ENCODE measurements around the gene LITAF. TPM values are rescaled to one million over a fixed set of nuclear protein-coding genes. Genes with fewer than 3 reads are reported as not detected.

The LITAF gene
- total RNA-seq, 1 experiment from 2014 or later = 84.2 TPM

GRCh38 chr16:11605891-11606290 lies 19.2 kb upstream of the LITAF start:
- Histone ChIP-seq H3K9ac (ENCODE audit: low read length) (no peak overlapping the region), H4K20me1 (ENCODE audit: insufficient read depth) (no peaks in the 10 kb centered on the region), H3K27ac (ENCODE audit: low read depth, low read length) (no peak overlapping the region), H3K4me1 (ENCODE audit: control insufficient read depth in 1 of 2, insufficient read depth in 2 of 2, low read length in 2 of 2) (peaks cover 0 to 15% of the 10 kb centered on the region in 2 experiments; a peak in 2 of 4 replicates), H3K4me2 (ENCODE audit: low read length) (no peak overlapping the region), H3K4me3 (replicated peaks in 1 of 2; ENCODE audit: low read depth in 1 of 2, low read length in 2 of 2) (no peak overlapping the region), H3K36me3 (ENCODE audit: control insufficient read depth in 1 of 2, insufficient read depth in 2 of 2, low read length in 2 of 2) (no peaks in the 10 kb centered on the region), H3K27me3 (ENCODE audit: insufficient read depth, low read length) (no peaks in the 10 kb centered on the region), H3K9me2 (ENCODE audit: insufficient read depth) (no peaks in the 10 kb centered on the region), H3K9me3 (ENCODE audit: control insufficient read depth in 1 of 2, insufficient read depth in 1 of 2, low read depth in 1 of 2, low read length in 2 of 2) (no peaks in the 10 kb centered on the region), H3K79me2 (ENCODE audit: insufficient read depth, low read length) (no peaks in the 10 kb centered on the region), H2AFZ (ENCODE audit: low read depth, low read length, poor library complexity, severe bottlenecking) (no peak overlapping the region)
- no peak for ATAC-seq
- BruUV-seq (replicated peaks) = no TSS peak
- RAD21 ChIA-PET (ENCODE audit: low non-redundant PET in 1 of 2, low total read pairs in 2 of 2, uncharacterized antibody in 2 of 2, unreplicated experiment in 2 of 2) = no interaction called here
- no peak for TF ChIP-seq JUND (IDR thresholded peaks at IDR 0.05)
- no peak for TF ChIP-seq CBX3 (IDR thresholded peaks at IDR 0.05; ENCODE audit: low read depth)
- TF ChIP-seq, protein P1, sequence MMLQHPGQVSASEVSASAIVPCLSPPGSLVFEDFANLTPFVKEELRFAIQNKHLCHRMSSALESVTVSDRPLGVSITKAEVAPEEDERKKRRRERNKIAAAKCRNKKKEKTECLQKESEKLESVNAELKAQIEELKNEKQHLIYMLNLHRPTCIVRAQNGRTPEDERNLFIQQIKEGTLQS (IDR thresholded peaks at IDR 0.05) = no peak
- CTCF ChIA-PET = no interaction called here
- intact Hi-C loops (cut with micrococcal nuclease) = no loop called here
- no peak for DNase-seq (ENCODE audit: low read depth, low spot score)
- POLR2A ChIA-PET = no interaction called here

GRCh38 chr16:11605564-11605886 lies 18.8 kb upstream of the LITAF start:
- no peak for TF ChIP-seq TCF7L2 (IDR thresholded peaks at IDR 0.05; ENCODE audit: borderline replicate concordance, extremely low read depth, insufficient read depth, insufficient read length)
- TF ChIP-seq, protein P2, sequence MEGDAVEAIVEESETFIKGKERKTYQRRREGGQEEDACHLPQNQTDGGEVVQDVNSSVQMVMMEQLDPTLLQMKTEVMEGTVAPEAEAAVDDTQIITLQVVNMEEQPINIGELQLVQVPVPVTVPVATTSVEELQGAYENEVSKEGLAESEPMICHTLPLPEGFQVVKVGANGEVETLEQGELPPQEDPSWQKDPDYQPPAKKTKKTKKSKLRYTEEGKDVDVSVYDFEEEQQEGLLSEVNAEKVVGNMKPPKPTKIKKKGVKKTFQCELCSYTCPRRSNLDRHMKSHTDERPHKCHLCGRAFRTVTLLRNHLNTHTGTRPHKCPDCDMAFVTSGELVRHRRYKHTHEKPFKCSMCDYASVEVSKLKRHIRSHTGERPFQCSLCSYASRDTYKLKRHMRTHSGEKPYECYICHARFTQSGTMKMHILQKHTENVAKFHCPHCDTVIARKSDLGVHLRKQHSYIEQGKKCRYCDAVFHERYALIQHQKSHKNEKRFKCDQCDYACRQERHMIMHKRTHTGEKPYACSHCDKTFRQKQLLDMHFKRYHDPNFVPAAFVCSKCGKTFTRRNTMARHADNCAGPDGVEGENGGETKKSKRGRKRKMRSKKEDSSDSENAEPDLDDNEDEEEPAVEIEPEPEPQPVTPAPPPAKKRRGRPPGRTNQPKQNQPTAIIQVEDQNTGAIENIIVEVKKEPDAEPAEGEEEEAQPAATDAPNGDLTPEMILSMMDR (IDR thresholded peaks at IDR 0.05 in 2 of 3, conservative IDR thresholded peaks at IDR 0.05 in 1 of 3; ENCODE audit: borderline replicate concordance in 1 of 3, insufficient read depth in 1 of 3, low read depth in 2 of 3, low read length in 2 of 3) = no peak
- ATAC-seq (no peak), DNase-seq (ENCODE audit: low read depth, low spot score) (no peak)
- no peak overlapping the region for H3K4me3 ChIP-seq (replicated peaks in 1 of 2; ENCODE audit: low read depth in 1 of 2, low read length in 2 of 2)
- ChIA-PET POLR2A (no interaction called here), RAD21 (ENCODE audit: low non-redundant PET in 1 of 2, low total read pairs in 2 of 2, uncharacterized antibody in 2 of 2, unreplicated experiment in 2 of 2) (no interaction called here), CTCF (no interaction called here)
- H3K36me3 ChIP-seq (ENCODE audit: control insufficient read depth in 1 of 2, insufficient read depth in 2 of 2, low read length in 2 of 2) = no peaks in the 10 kb centered on the region
- H4K20me1 ChIP-seq (ENCODE audit: insufficient read depth) = no peaks in the 10 kb centered on the region
- no peak overlapping the region for H3K4me2 ChIP-seq (ENCODE audit: low read length)
- intact Hi-C loops (cut with micrococcal nuclease) = no loop called here
- no peak overlapping the region for H3K9ac ChIP-seq (ENCODE audit: low read length)
- no peaks in the 10 kb centered on the region for H3K27me3 ChIP-seq (ENCODE audit: insufficient read depth, low read length)
- H3K9me3 ChIP-seq (ENCODE audit: control insufficient read depth in 1 of 2, insufficient read depth in 1 of 2, low read depth in 1 of 2, low read length in 2 of 2) = no peaks in the 10 kb centered on the region
- no peak overlapping the region for H3K27ac ChIP-seq (ENCODE audit: low read depth, low read length)
- H3K4me1 ChIP-seq (ENCODE audit: control insufficient read depth in 1 of 2, insufficient read depth in 2 of 2, low read length in 2 of 2) = peaks cover 0 to 11% of the 10 kb centered on the region in 2 experiments; a peak in 2 of 4 replicates
- BruUV-seq (replicated peaks) = no TSS peak
- no peak overlapping the region for H2AFZ ChIP-seq (ENCODE audit: low read depth, low read length, poor library complexity, severe bottlenecking)
- H3K9me2 ChIP-seq (ENCODE audit: insufficient read depth) = no peaks in the 10 kb centered on the region
- no peaks in the 10 kb centered on the region for H3K79me2 ChIP-seq (ENCODE audit: insufficient read depth, low read length)

Data from HCT116 (cell line).